HG03469 (cell line): Measurements from ENCODE around the gene ZNF740.
A peak's percentile ranks its signal among the peaks of the same experiment; 100 is the strongest.
"Not testable (repeated sequence)": the region's sequence is repeated elsewhere in the genome, so short reads cannot be mapped to it uniquely, and the experiment has no call there.

Experiments used
- ATAC-seq: cut with Tn5 transposase; IDR thresholded peaks from one replicate; pipeline ENCODE4 v1.9.1; 2021; ENCODE audit warnings: mild to moderate bottlenecking, moderate library complexity, moderate number of reproducible peaks; ENCODE audit not compliant: unreplicated experiment

ZNF740 gene

DNA sequence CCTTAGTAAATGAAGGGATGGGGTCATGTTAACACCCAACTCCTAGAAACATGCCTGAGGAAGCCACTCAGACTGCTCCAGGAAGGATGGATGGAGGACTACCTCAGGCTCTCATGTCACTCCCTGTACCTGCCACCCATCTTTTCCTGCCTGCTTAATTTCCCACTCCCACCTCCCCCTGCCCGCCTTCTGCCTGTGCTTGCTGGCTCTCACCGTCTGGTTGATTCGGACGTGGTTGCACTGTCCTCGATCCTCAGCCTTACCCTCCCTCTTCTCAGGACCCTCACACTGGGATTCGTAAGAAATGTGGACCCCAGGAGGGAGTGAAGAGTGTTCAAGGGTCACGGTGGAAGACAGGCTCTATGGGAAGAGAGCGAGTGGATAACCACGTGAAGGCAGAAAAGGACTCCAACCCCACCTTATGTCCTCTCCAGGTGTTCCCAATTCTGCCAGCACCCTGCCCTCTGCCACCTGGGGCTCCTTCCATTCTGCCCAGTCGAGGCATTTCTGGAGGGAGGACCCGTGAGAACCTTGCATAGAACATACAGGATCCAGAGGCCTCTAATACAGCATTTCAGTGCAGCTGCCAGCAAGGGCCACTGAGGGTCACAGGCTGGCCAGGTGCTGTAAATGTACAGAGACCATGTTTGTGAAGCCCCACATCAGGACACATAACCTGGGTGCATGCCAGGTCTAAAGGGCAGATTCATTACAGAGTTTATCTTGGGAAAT lies 13.6 kb downstream of the ZNF740 start:
- ATAC-seq = no peak

DNA sequence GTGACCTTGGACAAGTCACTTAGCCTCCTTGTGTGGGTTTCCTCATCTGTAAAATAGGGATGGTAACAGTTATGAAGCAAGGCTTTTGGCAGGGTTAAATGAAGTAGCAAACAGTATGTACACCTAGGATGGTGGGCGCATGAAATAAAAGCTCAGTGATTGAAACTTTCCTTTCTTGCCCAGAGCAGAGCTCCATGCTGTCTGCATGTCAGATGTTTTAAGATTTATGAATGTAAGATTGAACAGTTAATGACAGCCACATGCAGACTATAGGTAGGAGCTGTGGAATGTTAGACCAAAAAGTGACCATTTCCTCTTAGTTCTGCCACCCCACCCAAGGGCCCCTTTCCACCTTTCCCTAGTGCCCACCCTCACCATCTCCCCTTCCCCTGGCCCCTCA lies 14.5 kb downstream of the ZNF740 start:
- ATAC-seq = no peak

DNA sequence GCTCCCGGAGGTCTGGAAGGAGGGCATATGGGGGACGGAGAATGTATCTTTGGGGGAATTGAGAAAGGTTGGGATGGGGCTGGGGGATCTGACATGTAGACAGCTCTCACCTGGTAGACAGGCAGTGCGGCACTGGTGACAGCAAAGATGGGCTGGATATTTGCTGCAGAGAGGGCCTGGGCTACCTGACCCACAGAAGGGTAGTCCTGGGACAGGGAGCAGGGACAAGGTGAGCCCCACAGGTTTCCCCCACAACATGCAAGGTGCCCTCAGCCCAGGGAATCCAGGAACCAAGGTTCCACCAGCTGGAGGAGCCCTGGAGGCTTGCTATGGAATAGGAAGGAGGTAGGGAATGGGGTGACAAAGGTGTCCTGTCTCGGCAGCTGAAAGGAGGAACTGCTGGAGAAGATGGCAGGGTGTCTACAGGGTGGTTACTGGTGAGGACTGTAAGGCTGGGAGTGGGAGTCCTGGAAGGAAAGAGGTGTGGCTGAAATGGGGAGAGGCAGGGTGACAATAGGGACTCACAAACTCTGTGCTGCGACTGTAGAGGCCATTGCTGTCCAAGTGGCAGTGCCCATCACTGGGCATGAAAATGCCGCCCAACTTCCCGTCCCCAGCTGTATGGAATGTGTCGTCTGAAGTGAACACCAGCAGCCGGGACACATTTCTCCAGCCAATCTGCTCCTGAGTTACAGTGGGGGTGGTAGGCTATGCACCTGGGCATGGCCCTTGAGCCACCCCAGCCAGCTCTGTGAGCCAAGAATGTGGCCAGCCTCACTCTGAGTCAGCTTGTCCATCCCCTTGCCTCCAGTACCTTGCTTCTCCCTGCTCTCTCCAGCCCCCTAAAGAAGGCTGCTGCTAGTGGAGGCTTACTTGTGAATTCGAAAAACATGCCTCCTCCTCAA lies 15.2 kb downstream of the ZNF740 start:
- ATAC-seq = no peak

DNA sequence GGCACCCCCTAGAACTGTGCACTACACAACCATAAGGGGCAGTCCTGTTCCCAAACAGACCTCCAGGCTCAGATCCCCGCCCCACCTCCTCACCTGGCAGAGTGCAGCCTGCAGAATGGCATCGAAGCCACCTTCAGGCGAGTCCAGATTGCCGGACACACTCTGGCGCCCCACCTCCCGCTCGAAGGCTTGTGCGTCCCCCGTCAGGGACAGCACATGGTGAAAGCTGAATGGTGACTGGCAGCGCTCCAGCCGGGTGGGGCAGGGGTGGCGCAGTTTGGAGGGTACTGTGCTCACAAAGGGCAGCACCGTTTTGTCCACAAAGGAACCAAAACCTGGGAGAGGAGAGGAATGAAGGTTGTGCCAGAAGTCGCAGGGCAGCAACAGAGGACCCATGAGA lies 16.0 kb downstream of the ZNF740 start:
- no peak for ATAC-seq

DNA sequence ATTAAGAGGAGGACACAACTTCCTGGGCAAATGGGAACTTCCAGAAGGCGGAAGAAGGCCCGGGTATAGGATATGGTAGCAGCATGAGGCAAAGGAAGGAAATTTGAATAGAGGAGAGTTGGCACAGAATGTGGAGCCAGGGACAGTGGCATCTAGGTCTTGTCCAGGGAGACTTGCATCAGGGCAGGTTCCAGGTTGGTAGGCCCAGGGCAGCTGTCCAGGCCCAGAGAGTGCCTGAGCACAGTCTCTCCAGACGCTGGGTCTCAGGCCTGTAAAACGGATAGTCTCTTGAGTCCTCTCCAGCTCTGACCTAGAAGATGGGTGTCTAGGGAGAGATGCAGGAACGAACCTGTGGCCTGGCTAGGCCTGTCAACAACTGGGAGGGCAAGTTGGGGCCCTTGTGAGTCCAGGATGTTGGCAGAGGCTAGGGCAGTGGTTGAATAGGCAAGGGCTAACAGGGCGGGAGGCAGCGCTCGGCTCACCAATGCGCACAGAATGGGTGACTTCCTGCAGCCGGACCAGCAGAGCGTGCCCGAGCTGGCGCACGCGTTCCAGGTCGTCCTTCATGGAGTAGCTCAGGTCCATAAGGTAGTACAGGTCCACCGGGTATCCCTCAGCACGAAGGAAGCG lies 16.6 kb downstream of the ZNF740 start:
- no peak for ATAC-seq

DNA sequence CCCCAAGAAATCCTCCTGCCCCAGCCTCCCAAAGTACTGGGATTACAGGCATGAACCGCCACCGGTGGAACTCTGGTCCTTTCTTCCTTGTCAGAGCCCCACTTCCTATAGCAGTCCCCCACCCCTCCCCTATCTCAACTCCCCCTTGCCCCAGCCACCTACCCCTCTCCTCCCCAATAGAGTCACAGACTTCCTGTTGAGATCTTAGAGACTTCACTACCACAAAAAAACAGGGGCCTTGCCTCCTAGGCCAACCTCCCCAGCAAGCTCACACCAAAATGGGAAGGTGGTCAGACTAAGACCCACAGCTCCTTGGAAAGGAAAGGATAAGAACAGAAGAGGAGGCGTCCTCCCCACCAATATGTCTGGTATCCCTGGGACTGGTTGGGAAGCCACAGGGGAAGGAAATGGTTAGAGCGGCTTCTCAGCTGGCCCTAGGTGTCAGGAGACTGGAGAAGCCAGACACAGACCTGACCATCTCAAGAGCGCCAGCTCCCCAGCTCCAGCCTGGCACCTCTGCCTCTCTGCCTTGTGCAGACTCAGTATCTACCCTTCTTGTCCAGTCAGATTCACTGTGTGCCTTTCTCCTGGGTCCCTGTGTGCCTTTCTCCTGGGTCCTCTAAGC lies 18.1 kb downstream of the ZNF740 start:
- no peak for ATAC-seq

DNA sequence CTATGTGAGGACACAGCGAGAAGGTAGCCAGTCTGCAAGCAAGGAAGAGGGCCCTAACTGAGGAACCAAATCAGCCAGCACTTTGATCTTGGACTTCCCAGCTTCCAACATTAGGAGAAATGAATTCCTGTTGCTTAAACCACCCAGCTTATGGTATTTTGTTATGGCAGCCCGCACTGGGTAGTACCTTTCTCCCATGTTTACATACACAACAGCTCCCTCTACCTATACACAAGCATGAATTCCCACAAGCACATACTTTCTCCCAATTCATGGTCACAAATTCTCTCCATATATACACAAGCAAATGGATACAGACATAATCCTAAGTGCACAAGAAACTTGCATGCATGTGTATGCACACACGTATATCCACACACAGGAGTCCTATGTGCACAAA lies 19.2 kb downstream of the ZNF740 start:
- no peak for ATAC-seq

DNA sequence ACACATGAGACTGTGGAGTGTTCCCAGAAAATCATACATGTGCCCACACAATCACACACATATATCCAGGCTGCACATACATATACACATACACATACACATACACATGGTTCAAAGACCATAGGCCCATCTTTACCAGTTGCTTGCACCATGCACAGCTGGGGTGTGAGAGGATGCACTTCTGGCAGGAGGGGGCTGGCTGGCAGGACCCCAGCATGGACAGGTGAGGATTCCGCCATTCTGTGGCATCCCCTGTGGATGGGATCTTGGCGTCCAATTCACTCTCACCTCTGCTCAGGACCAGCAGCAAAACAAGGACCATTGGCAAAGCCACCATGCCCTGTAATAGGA lies 19.6 kb downstream of the ZNF740 start:
- no peak for ATAC-seq

DNA sequence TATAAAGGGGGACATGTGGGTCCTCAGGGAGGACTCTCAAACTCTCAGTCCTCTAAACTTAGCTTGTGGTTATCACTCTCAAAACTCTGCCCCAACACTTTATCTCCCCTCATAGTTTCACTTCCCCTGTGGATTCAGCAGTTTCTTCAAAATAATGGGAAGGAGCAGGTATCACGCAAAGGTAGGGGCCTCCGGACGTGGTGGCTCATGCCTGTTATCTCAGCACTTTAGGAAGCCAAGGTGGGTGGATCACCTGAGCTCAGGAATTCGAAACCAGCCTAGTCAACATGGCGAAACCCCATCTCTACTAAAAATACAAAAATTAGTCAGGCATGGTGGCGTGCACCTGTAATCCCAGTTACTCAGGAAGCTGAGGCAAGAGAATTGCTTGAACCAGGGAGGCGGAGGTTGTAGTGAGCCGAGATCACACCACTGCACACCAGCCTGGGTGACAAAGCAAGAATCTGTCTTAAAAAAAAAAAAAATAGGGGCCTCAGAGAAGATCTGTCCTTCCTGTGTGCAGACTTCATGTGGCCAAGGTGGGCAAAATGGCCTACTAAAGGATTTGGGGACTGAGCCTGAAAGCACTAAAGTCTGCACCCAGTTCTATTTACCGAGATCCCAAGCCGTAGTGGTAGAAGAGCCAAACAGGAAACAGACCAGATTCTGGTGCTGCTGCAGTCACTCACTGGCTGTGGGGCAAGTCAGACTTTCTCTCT lies 20.1 kb downstream of the ZNF740 start:
- no peak for ATAC-seq

DNA sequence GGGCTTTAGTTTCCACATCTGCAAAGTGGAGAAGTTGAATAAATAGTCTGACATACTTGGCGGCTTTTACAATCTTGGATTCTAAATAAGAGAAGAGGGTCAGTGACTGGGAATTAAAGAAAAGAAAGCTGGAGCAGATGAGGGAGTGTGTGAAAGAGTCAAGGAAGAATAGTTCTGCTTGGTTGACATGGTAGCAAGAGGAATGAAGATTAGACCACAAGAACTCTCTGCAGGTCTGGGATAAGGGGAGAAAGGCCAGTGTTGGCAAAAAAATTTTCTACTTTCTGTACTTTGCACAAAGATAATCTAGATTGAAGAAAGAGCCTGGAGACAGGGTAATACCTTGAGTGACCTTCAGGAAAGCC lies 20.6 kb downstream of the ZNF740 start:
- ATAC-seq = no peak

DNA sequence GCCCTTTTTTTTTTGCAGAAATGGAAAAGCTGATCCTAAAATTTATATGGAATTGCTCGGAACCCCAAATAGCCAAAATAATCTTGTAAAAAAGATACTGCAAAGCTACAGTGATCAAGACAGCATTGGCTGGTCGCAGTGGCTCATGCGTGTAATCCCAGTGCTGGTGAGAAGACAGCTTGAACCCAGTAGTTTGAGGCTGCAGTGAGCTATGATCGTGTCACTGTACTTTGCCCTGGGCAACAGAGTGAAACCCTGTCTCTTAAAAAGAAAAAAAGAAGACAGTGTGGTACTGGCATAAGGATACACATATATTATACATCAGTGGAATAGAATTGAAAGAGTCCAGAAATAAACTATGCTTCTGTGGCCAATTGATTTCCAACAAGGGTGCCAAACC lies 21.1 kb downstream of the ZNF740 start:
- no peak for ATAC-seq

DNA sequence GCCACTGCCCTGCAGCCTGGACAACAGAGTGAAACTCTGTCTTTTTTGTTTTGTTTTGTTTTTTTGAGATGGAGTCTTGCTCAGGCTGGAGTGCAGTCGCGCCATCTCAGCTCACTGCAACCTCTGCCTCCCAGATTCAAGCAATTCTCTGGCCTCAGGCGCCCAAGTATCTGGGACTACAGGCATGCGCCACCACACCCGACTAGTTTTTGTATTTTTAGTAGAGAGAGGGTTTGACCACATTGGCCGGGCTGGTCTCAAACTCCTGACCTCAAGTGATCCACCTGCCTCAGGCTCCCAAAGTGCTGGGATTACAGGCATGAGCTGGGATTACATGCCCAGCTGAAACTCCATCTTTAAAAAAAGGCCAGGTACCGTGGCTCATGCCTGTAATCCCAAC lies 21.8 kb downstream of the ZNF740 start:
- ATAC-seq = not testable (repeated sequence)

DNA sequence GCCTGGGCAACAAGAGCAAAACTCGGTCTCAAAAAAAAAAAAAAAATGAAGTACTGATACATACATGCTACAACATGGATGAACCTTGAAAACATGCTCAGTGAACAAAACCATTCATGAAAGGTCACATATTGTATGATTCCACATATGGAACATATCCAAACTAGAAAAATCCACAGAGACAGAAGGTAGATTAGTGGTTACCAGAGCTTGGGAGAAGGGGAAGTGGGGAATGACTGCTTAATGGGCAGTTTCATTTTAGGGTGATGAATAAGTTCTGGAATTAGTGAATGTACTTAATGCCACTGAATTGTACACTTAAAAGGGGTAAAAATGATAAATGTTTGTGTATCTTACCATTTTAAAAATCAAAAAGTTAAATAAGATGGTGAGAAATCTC lies 23.8 kb downstream of the ZNF740 start:
- no peak for ATAC-seq

DNA sequence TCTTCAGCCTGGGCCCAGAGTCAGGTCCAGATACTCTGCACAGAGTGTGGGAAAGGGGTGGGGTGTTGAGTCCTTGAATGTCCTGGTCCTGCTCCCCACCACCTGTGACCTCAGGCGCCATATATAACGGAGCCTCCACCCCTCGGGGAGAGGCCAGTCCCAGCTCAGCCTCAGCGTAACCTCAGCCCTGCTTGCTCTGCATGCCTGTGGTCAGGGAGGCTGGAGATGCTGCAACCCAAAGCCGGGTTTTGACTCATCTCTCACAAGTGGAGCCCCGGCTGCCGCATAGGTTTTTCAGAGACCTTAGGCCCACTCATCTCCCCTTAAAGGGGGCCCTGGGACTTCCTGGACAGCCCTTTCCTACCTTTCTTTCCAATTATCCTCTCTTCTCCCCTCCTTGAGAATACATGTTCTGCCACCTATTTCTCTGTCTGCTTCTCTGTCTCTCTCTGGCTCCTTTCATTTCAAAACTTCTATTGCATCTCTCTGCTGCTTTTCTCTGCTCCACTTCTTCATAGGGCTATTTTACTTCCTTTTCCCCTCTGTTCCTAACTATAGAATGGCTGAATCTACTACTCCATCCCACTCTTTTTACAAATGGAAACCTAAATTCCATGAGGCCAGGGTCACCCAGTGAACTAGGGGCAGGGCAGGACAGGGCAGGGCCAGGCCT lies 25.4 kb downstream of the ZNF740 start:
- peak; percentile 43 for ATAC-seq

DNA sequence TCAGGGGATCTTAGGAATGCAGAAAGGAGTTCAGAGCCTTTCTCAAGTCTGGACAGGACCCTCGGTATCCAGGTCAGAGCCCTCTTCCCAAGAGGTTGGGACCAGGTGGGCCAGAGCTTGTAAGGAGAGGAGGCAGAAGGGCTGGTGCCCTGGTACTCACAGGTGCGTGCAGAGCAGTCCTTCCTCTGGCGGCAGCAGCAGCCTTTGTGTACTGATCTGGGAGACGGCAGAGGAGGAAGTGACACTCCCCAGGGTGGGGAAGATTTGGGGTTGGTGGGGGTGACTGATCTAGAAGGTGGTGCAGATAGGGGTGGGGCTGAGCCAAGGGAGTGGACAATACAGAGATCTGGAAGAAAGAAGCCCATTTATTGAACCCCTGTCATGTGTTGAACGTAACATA lies 26.5 kb downstream of the ZNF740 start, which contains the start of gene ITGB7:
ITGB7 (minus strand) TSS at position 210 of the 400 bp plus-strand sequence. CDS start 6,808 bp downstream, outside the sequence.
- no peak for ATAC-seq

DNA sequence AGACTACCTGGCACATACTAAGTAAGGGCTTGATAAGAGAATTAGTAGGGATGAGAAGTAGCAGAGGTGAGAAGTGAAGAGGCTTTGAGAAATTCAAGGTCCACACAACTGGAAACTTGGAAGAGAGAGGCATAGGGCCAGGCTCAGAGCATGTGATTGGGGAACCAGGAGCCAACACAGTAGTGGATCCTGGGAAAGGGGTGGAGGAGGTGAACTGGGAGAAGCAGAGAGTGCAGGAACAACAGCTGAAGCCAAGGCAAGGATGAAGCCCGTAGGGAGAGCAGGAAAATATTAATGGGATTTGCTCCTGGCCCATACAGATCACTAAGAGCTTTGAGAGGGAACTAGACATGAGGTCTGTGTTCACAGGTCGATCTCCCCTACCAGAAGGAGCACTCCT lies 27.9 kb downstream of the ZNF740 start:
- ATAC-seq = no peak

DNA sequence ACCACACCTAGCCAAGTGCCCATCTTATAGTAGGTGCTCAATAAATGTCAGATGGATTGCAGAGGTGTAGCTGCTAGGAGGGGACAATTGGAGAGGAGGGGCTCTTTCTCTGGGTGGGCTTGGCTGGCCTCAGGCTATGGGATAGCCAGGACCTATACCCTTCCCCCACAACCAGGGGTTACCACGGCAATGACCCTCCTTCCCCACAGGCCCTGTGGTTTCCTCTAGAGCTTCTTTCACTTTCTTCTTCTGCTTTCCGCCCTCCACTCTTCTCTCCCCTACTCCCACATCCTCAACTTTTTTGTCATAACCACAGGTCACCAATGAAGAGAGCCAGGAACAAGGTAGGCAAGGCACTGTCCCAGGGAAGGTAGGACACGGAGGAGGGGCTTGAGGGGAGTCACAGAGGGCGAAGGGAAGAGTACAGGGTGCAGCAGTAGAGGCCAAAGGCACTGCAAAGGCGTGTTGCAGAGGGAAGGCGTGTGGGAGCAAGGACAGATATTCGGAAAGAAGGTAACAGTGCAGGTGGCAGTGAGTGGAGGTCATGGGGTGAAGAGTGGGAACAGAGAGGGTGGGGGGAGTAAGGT lies 28.4 kb downstream of the ZNF740 start:
- ATAC-seq = no peak

DNA sequence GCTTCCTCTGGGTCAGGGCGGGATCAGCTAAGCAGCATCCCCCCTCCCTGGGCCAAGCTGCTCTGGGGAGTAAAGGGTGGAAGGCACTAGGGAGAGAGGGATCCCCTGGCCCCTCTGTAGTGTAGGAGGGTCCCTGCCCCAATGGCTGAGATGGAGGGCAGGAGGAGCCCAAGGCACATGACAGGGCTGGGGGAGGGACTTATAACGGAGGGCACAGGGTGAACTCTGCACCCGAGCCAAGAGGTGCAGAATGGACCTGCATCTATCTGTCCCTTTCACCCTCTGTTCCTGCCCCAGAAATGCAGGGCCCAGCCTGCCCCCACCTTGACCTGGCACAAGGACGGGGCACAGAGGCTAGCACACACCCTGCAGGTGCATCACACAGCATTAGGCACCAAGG lies 30.3 kb downstream of the ZNF740 start:
- no peak for ATAC-seq

DNA sequence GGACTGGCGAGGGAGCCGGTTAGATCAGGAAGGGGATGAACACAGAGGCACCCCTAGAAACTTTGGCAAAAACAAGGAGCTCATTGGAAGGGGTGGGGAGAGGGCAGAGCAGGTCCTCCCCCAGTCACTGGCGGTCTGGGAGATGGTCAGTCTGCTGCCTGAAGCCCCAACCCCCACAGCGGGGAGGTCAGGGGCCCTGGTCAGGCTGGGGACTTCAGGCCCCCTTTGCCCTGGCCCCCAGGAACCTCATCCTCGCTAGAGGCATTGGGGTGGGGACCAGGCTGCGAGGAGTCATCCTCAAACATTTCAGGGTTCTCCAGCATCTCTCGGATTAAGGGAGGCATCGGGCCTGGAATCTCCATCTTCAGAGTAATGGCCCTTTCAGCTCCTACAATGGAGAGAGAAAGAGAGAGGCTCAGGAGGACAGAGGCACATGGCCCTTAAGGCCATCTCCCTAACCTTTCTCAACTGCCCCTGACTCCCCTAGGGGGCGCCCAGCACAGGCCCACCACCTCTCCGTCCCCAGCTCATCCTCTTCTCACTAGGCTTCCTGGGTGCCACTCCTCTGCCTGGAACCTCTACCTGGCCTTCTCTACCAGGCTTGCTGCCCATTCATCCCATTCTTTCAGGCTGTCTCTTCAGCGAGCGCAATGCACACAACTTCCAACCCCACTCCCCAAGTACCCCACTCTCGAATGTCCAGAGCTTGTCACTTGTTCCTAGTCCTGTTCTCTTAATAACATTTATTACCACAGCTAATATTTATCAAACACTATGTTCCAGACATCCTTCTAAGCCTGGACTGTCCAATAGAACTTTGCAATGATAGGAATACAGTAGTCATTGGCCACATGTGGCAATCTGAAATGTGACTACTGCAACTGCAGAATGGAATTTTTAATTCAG lies 31.2 kb downstream of the ZNF740 start:
- no peak for ATAC-seq
